Mesenchymal stem cell (in vitro differentiated cells and primary cell): Measurements from ENCODE around the gene ASTN2.

Source experiments
- DNase-seq: peaks from one replicate; pipeline ENCODE4 v3.0.0-alpha.2; 2013
- H2AFZ ChIP-seq: one replicate; pipeline ENCODE4 v1.6.1; 2013; ENCODE audit warnings: low read depth, mild to moderate bottlenecking, control low read depth, inconsistent platforms, low read length, moderate library complexity
- H2AK5ac ChIP-seq: 2 replicates; pipeline ENCODE4 v1.6.1; 2013; ENCODE audit warnings: low read length, moderate library complexity, mild to moderate bottlenecking, inconsistent platforms; ENCODE audit not compliant: severe bottlenecking
- H2BK120ac ChIP-seq: one replicate; pipeline ENCODE4 v1.6.1; 2013; ENCODE audit warnings: low read depth, mild to moderate bottlenecking, inconsistent platforms, low read length, moderate library complexity
- H2BK12ac ChIP-seq, 2 experiments: one replicate each; pipeline ENCODE4 v1.6.1; 2013; ENCODE audit warnings: inconsistent platforms in 2 of 2, low read length in 2 of 2, mild to moderate bottlenecking in 2 of 2, moderate library complexity in 2 of 2, control low read depth in 1 of 2
- H2BK15ac ChIP-seq: one replicate; pipeline ENCODE4 v1.6.1; 2013; ENCODE audit warnings: mild to moderate bottlenecking, low read depth, inconsistent platforms; ENCODE audit not compliant: poor library complexity, severe bottlenecking
- H2BK5ac ChIP-seq: 2 replicates; pipeline ENCODE4 v1.6.1; 2013; ENCODE audit warnings: low read depth, mild to moderate bottlenecking, low read length, control low read depth, inconsistent platforms; ENCODE audit not compliant: poor library complexity, severe bottlenecking
- H3K14ac ChIP-seq, 2 experiments: one replicate each; pipeline ENCODE4 v1.6.1; 2013; ENCODE audit warnings: inconsistent platforms in 2 of 2, low read length in 2 of 2, control low read depth in 1 of 2, mild to moderate bottlenecking in 1 of 2, moderate library complexity in 1 of 2
- H3K18ac ChIP-seq, 2 experiments: one replicate each; pipeline ENCODE4 v1.6.1; 2013; ENCODE audit warnings: inconsistent platforms in 2 of 2, low read length in 2 of 2, control low read depth in 1 of 2, low read depth in 1 of 2, mild to moderate bottlenecking in 1 of 2
- H3K23ac ChIP-seq, 2 experiments: one replicate each; pipeline ENCODE4 v1.6.1; 2013; ENCODE audit warnings: inconsistent platforms in 2 of 2, low read length in 2 of 2, mild to moderate bottlenecking in 2 of 2, moderate library complexity in 2 of 2, control low read depth in 1 of 2
- H3K27ac ChIP-seq: 2 replicates; pipeline ENCODE4 v1.5.1; 2013; ENCODE audit warnings: mild to moderate bottlenecking, moderate library complexity, low read length, control low read depth, inconsistent platforms; ENCODE audit not compliant: poor library complexity, severe bottlenecking
- H3K27me3 ChIP-seq, 2 experiments: 2 replicates each; pipeline versions ENCODE4 v1.6.1 to v1.7.0; 2013; ENCODE audit warnings: low read length in 2 of 2, mild to moderate bottlenecking in 2 of 2, moderate library complexity in 2 of 2, control low read depth in 1 of 2, inconsistent platforms in 1 of 2; ENCODE audit not compliant: control insufficient read depth in 1 of 2, insufficient read depth in 1 of 2
- H3K36me3 ChIP-seq, 2 experiments: 2 replicates each; pipeline versions ENCODE4 v1.6.1 to v1.7.0; 2013; ENCODE audit warnings: low read length in 2 of 2, control low read depth in 1 of 2, inconsistent platforms in 1 of 2, low read depth in 1 of 2, mild to moderate bottlenecking in 1 of 2; ENCODE audit not compliant: insufficient read depth in 2 of 2, control insufficient read depth in 1 of 2
- H3K4ac ChIP-seq, 2 experiments: one replicate each; pipeline ENCODE4 v1.6.1; 2013; ENCODE audit warnings: inconsistent platforms in 2 of 2, low read length in 2 of 2, mild to moderate bottlenecking in 2 of 2, moderate library complexity in 2 of 2, control low read depth in 1 of 2, low read depth in 1 of 2
- H3K4me1 ChIP-seq: 2 replicates; pipeline ENCODE4 v1.6.1; 2013; ENCODE audit warnings: low read depth, low read length, control low read depth; ENCODE audit not compliant: control insufficient read depth, insufficient read depth
- H3K4me2 ChIP-seq: 2 replicates; pipeline ENCODE4 v1.6.1; 2013; ENCODE audit warnings: low read length, mild to moderate bottlenecking, inconsistent platforms; ENCODE audit not compliant: poor library complexity, severe bottlenecking
- H3K4me3 ChIP-seq, 2 experiments: 2 replicates each; pipeline versions ENCODE4 v1.5.1 to v1.7.0; 2013; ENCODE audit warnings: low read length in 2 of 2, mild to moderate bottlenecking in 2 of 2, control low read depth in 1 of 2, low read depth in 1 of 2; ENCODE audit not compliant: insufficient read depth in 1 of 2
- H3K79me1 ChIP-seq: replicated peaks from 2 replicates; pipeline ENCODE4 v1.6.1; 2013; ENCODE audit warnings: mild to moderate bottlenecking, control low read depth, low read length, inconsistent platforms; ENCODE audit not compliant: poor library complexity, severe bottlenecking
- H3K9ac ChIP-seq: 2 replicates; pipeline ENCODE4 v1.7.0; 2013; ENCODE audit warnings: mild to moderate bottlenecking, low read length, moderate library complexity
- H3K9me3 ChIP-seq: 2 replicates; pipeline ENCODE4 v1.7.0; 2013; ENCODE audit warnings: mild to moderate bottlenecking, low read length; ENCODE audit not compliant: control insufficient read depth
- H4K8ac ChIP-seq: one replicate; pipeline ENCODE4 v1.6.1; 2013; ENCODE audit warnings: inconsistent platforms, mild to moderate bottlenecking, low read length, moderate library complexity
- H4K91ac ChIP-seq: one replicate; pipeline ENCODE4 v1.6.1; 2013; ENCODE audit warnings: mild to moderate bottlenecking, low read length, inconsistent platforms
- WGBS: methylation state at CpG from one replicate; pipeline ENCODE4 v1.1.7; 2013; ENCODE audit warnings: mixed read lengths; 5-methylcytosine and 5-hydroxymethylcytosine counted together

ASTN2 gene

GRCh38 chr9:116467740-116468351 lies 947.0 kb downstream of the ASTN2 start:
- Histone ChIP-seq H2AFZ (no peak overlapping the region), H3K18ac (no peak overlapping the region), H3K4ac (no peak overlapping the region), H3K23ac (no peak overlapping the region), H3K27ac (no peak overlapping the region), H3K4me3 (no peak overlapping the region), H4K91ac (no peak overlapping the region), H2AK5ac (no peak overlapping the region), H3K4me1 (peaks cover 2% of the 10 kb centered on the region), H2BK15ac (no peak overlapping the region), H3K36me3 (peaks cover 0 to 7% of the 10 kb centered on the region in 2 experiments), H2BK5ac (no peak overlapping the region), H2BK120ac (no peak overlapping the region), H3K4me2 (no peak overlapping the region), H2BK12ac (no peak overlapping the region), H3K9ac (no peak overlapping the region), H3K14ac (no peak overlapping the region), H4K8ac (no peak overlapping the region), H3K9me3 (no peaks in the 10 kb centered on the region), H3K79me1 (no peaks in the 10 kb centered on the region), H3K27me3 (no peaks in the 10 kb centered on the region)
- DNase-seq: peak; percentile 11
- 90% methylated on average over 3 of the region's 3 CpGs for WGBS

- H2BK120ac ChIP-seq: no peak overlapping the region
- peaks cover 2% of the 10 kb centered on the region for H3K4me1 ChIP-seq
- H3K4me3 ChIP-seq: no peak overlapping the region
- 58% methylated on average over 5 of the region's 5 CpGs for WGBS
- no peaks in the 10 kb centered on the region for H3K9me3 ChIP-seq
- no peak overlapping the region for H2BK12ac ChIP-seq
- peak overlapping the region in 1 of 2 experiments; percentile 9 for H3K18ac ChIP-seq
- no peaks in the 10 kb centered on the region for H3K27me3 ChIP-seq
- no peak overlapping the region for H3K9ac ChIP-seq
- H2AFZ ChIP-seq: no peak overlapping the region
- no peak overlapping the region for H3K4me2 ChIP-seq
- no peak overlapping the region for H4K91ac ChIP-seq
- H3K4ac ChIP-seq: no peak overlapping the region
- no peaks in the 10 kb centered on the region for H3K79me1 ChIP-seq
- no peak overlapping the region for H3K27ac ChIP-seq
- DNase-seq: no peak
- no peak overlapping the region for H2BK15ac ChIP-seq
- peaks cover 0 to 7% of the 10 kb centered on the region in 2 experiments for H3K36me3 ChIP-seq
- H2AK5ac ChIP-seq: no peak overlapping the region
- H2BK5ac ChIP-seq: no peak overlapping the region
- H4K8ac ChIP-seq: no peak overlapping the region
- no peak overlapping the region for H3K23ac ChIP-seq
- H3K14ac ChIP-seq: no peak overlapping the region
Measured at GRCh38 chr9:116466271-116467235, 948.3 kb downstream of the ASTN2 start.

- no peak overlapping the region for H2BK12ac ChIP-seq
- no peak overlapping the region for H2AK5ac ChIP-seq
- WGBS: 88% methylated on average over 7 of the region's 9 CpGs
- H3K18ac ChIP-seq: no peak overlapping the region
- H2BK120ac ChIP-seq: no peak overlapping the region
- no peak overlapping the region for H2BK5ac ChIP-seq
- H4K91ac ChIP-seq: no peak overlapping the region
- H4K8ac ChIP-seq: no peak overlapping the region
- no peak for DNase-seq
- no peaks in the 10 kb centered on the region for H3K79me1 ChIP-seq
- H2BK15ac ChIP-seq: no peak overlapping the region
- peaks cover 2% of the 10 kb centered on the region for H3K4me1 ChIP-seq
- no peak overlapping the region for H3K23ac ChIP-seq
- no peaks in the 10 kb centered on the region for H3K9me3 ChIP-seq
- no peak overlapping the region for H2AFZ ChIP-seq
- no peak overlapping the region for H3K27ac ChIP-seq
- H3K36me3 ChIP-seq: peaks cover 0 to 7% of the 10 kb centered on the region in 2 experiments
- no peak overlapping the region for H3K4me3 ChIP-seq
- no peak overlapping the region for H3K4me2 ChIP-seq
- no peak overlapping the region for H3K14ac ChIP-seq
- H3K27me3 ChIP-seq: no peaks in the 10 kb centered on the region
- no peak overlapping the region for H3K4ac ChIP-seq
- H3K9ac ChIP-seq: no peak overlapping the region
Measured at GRCh38 chr9:116465576-116466270, 949.1 kb downstream of the ASTN2 start.
